H9 (cell line): ENCODE data around the gene SUMF1. TPM values are rescaled to one million over a fixed set of nuclear protein-coding genes. Genes with fewer than 3 reads are reported as not detected.

Experiments
- DNase-seq: peaks from one replicate; pipeline ENCODE4 v3.0.0-alpha.2; 2017
- H2AFZ ChIP-seq: one replicate; pipeline ENCODE4 v1.6.1; 2013; ENCODE audit warnings: mild to moderate bottlenecking, low read length, control low read depth, moderate library complexity
- H2AK5ac ChIP-seq: 2 replicates; pipeline ENCODE4 v1.6.1; 2013; ENCODE audit warnings: low read length, control low read depth, mixed read lengths; ENCODE audit not compliant: insufficient read length
- H2BK120ac ChIP-seq: one replicate; pipeline ENCODE4 v1.6.1; 2013; ENCODE audit warnings: low read depth, mild to moderate bottlenecking, low read length, control low read depth, inconsistent platforms; ENCODE audit not compliant: poor library complexity, severe bottlenecking
- H2BK12ac ChIP-seq: 2 replicates; pipeline ENCODE4 v1.6.1; 2013; ENCODE audit warnings: low read length, control low read depth, mixed read lengths, low read depth; ENCODE audit not compliant: insufficient read length
- H2BK15ac ChIP-seq: 2 replicates; pipeline ENCODE4 v1.6.1; 2013; ENCODE audit warnings: low read depth, low read length, control low read depth
- H2BK20ac ChIP-seq: one replicate; pipeline ENCODE4 v1.6.1; 2013; ENCODE audit warnings: low read depth, mild to moderate bottlenecking, low read length, control low read depth, inconsistent platforms; ENCODE audit not compliant: poor library complexity, severe bottlenecking
- H2BK5ac ChIP-seq: 2 replicates; pipeline ENCODE4 v1.6.1; 2013; ENCODE audit warnings: low read length, control low read depth, mixed read lengths; ENCODE audit not compliant: insufficient read length
- H3K14ac ChIP-seq: 2 replicates; pipeline ENCODE4 v1.6.1; 2013; ENCODE audit warnings: low read length, control low read depth; ENCODE audit not compliant: insufficient read depth
- H3K18ac ChIP-seq: 2 replicates; pipeline ENCODE4 v1.6.1; 2013; ENCODE audit warnings: low read depth, mild to moderate bottlenecking, mixed read lengths, low read length, control low read depth; ENCODE audit not compliant: insufficient read length
- H3K23ac ChIP-seq: 2 replicates; pipeline ENCODE4 v1.6.1; 2013; ENCODE audit warnings: low read length, control low read depth, mixed read lengths, low read depth; ENCODE audit not compliant: insufficient read length
- H3K23me2 ChIP-seq: 2 replicates; pipeline ENCODE4 v1.6.1; 2013; ENCODE audit warnings: low read depth, mild to moderate bottlenecking, mixed read lengths, low read length, control low read depth; ENCODE audit not compliant: insufficient read length, poor library complexity, severe bottlenecking
- H3K27ac ChIP-seq: 2 replicates; pipeline ENCODE4 v1.5.1; 2013; ENCODE audit warnings: low read length, control low read depth, mixed read lengths, low read depth; ENCODE audit not compliant: insufficient read length
- H3K27me3 ChIP-seq: 2 replicates; pipeline ENCODE4 v1.6.1; 2013; ENCODE audit warnings: low read length, control low read depth, inconsistent platforms; ENCODE audit not compliant: insufficient read depth
- H3K4ac ChIP-seq: 2 replicates; pipeline ENCODE4 v1.6.1; 2013; ENCODE audit warnings: low read depth, mild to moderate bottlenecking, control low read depth, inconsistent platforms, low read length, moderate library complexity
- H3K4me1 ChIP-seq: 2 replicates; pipeline ENCODE4 v1.6.1; 2013; ENCODE audit warnings: low read length, control low read depth, inconsistent platforms; ENCODE audit not compliant: insufficient read depth
- H3K4me2 ChIP-seq: 2 replicates; pipeline ENCODE4 v1.6.1; 2013; ENCODE audit warnings: low read length, control low read depth, mixed read lengths; ENCODE audit not compliant: insufficient read length, insufficient read depth
- H3K56ac ChIP-seq: 2 replicates; pipeline ENCODE4 v1.6.1; 2013; ENCODE audit warnings: low read depth, mild to moderate bottlenecking, mixed read lengths, low read length, control low read depth; ENCODE audit not compliant: insufficient read length
- H3K79me1 ChIP-seq: 2 replicates; pipeline ENCODE4 v1.6.1; 2013; ENCODE audit warnings: low read depth, mild to moderate bottlenecking, moderate library complexity, low read length, control low read depth, inconsistent platforms; ENCODE audit not compliant: insufficient read depth, poor library complexity, severe bottlenecking
- H3K79me2 ChIP-seq: 2 replicates; pipeline ENCODE4 v1.6.1; 2013; ENCODE audit warnings: low read length, control low read depth, inconsistent platforms; ENCODE audit not compliant: insufficient read depth
- H3K9ac ChIP-seq: 2 replicates; pipeline ENCODE4 v1.6.1; 2013; ENCODE audit warnings: low read length, control low read depth, mixed read lengths; ENCODE audit not compliant: insufficient read length; ENCODE audit errors: extremely low read depth
- H3K9me3 ChIP-seq: one replicate; pipeline ENCODE4 v1.6.1; 2013; ENCODE audit warnings: low read depth, low read length, inconsistent platforms; ENCODE audit not compliant: control insufficient read depth
- H3T11ph ChIP-seq: one replicate; pipeline ENCODE4 v1.6.1; 2013; ENCODE audit warnings: mild to moderate bottlenecking, low read length, control low read depth, inconsistent platforms
- H4K20me1 ChIP-seq: one replicate; pipeline ENCODE4 v1.6.1; 2013; ENCODE audit not compliant: control insufficient read depth, insufficient read length, insufficient read depth
- H4K5ac ChIP-seq: 2 replicates; pipeline ENCODE4 v1.6.1; 2013; ENCODE audit warnings: low read depth, mild to moderate bottlenecking, mixed read lengths, low read length, control low read depth; ENCODE audit not compliant: insufficient read length
- H4K8ac ChIP-seq: replicated peaks from 2 replicates; pipeline ENCODE4 v1.6.1; 2013; ENCODE audit warnings: low read length, control low read depth, mixed read lengths, low read depth; ENCODE audit not compliant: insufficient read length
- H4K91ac ChIP-seq: 2 replicates; pipeline ENCODE4 v1.6.1; 2013; ENCODE audit warnings: low read depth, mild to moderate bottlenecking, moderate library complexity, mixed read lengths, low read length, control low read depth; ENCODE audit not compliant: insufficient read length
- H3K27ac Mint-ChIP-seq, 3 experiments: 2 replicates in 2 of 3; 3 replicates in 1 of 3; pipeline ENCODE4 v1.8.0; 2020 to 2021; ENCODE audit warnings: mixed read lengths in 3 of 3, mild to moderate bottlenecking in 1 of 3, moderate library complexity in 1 of 3
- H3K27me3 Mint-ChIP-seq: 2 replicates; pipeline ENCODE4 v1.8.0; 2021; ENCODE audit warnings: low read depth, mild to moderate bottlenecking, moderate library complexity, mixed read lengths
- H3K36me3 Mint-ChIP-seq, 3 experiments: 2 replicates in 2 of 3; 3 replicates in 1 of 3; pipeline ENCODE4 v1.8.0; 2020 to 2021; ENCODE audit warnings: low read depth in 3 of 3, mixed read lengths in 3 of 3; ENCODE audit not compliant: insufficient read depth in 1 of 3
- H3K4me1 Mint-ChIP-seq, 2 experiments: 2 replicates each; pipeline ENCODE4 v1.8.0; 2020; ENCODE audit warnings: mixed read lengths in 2 of 2
- H3K4me3 Mint-ChIP-seq, 2 experiments: 2 replicates in 1 of 2; 3 replicates in 1 of 2; pipeline ENCODE4 v1.8.0; 2020 to 2021; ENCODE audit warnings: mild to moderate bottlenecking in 2 of 2, mixed read lengths in 2 of 2, moderate library complexity in 1 of 2
- H3K9me3 Mint-ChIP-seq, 2 experiments: 2 replicates in 1 of 2; 3 replicates in 1 of 2; pipeline ENCODE4 v1.8.0; 2020; ENCODE audit warnings: mild to moderate bottlenecking in 2 of 2, mixed read lengths in 2 of 2, moderate library complexity in 1 of 2
- WGBS: extraction: QIAGEN DNeasy Blood & Tissue Kit; methylation state at CpG from one replicate; pipeline ENCODE4 v1.1.7; 2013; ENCODE audit warnings: missing lambda C conversion rate, low lambda C conversion rate, mixed read lengths; ENCODE audit not compliant: insufficient read length; ENCODE audit errors: extremely low coverage; 5-methylcytosine and 5-hydroxymethylcytosine counted together
- total RNA-seq: library from RNA; stranded (reverse); gene quantifications from 2 replicates; pipeline ENCODE4 v1.2.1, GENCODE V29; 2021
- TF ChIP-seq, protein P1 (sequence below): fragments of 200-600 bp; sonication (generic); conservative IDR thresholded peaks from 3 replicates; pipeline ENCODE4 v1.8.0; 2021; ENCODE audit warnings: antibody characterized with exemption, mild to moderate bottlenecking

SUMF1 gene
- total RNA-seq, 1 experiment from 2014 or later = 9.5 TPM

DNA sequence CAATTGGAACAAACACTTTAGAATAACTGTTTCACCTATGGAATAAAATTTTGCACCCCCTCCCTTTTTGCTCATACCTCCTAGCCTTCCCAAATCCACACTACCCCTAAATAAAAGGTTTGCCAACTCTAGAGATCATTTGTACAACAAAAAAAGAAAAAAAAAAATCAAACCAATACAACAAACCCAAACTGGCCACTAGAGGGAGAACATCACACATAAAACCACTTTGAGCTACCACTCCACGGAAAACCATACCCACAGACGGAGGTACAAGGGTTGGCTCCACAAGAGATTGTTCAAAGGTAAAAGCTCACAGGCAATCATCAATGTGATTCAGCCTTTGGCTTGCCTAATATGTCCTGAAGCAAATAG lies 116.3 kb downstream of the SUMF1 start:
- H2AFZ ChIP-seq = no peak overlapping the region
- H3K27ac Mint-ChIP-seq = no peak overlapping the region
- no CpG with 5 or more reads among the region's 2 CpGs for WGBS

More for the DNA sequence above, 116.3 kb downstream of the SUMF1 start:
- no peaks in the 10 kb centered on the region for H4K20me1 ChIP-seq
- no peak overlapping the region for H3K23ac ChIP-seq
- Mint-ChIP-seq H3K4me1 (0 out of 4 replicates have a peak, but pooled peaks cover 0 to 3% of the 10 kb centered on the region in 2 experiments), H3K4me3 (no peak overlapping the region), H3K9me3 (peaks cover 5% of the 10 kb centered on the region in 2 experiments; a peak in 3 of 5 replicates), H3K36me3 (no peaks in the 10 kb centered on the region; a peak in 1 of 7 replicates), H3K27me3 (no peaks in the 10 kb centered on the region)
- H2BK20ac ChIP-seq = no peak overlapping the region
- no peak overlapping the region for H3K14ac ChIP-seq
- no peaks in the 10 kb centered on the region for H3K23me2 ChIP-seq
- no peaks in the 10 kb centered on the region for H3K9me3 ChIP-seq
- H3K79me1 ChIP-seq = no peaks in the 10 kb centered on the region
- no peaks in the 10 kb centered on the region for H3K27me3 ChIP-seq
- no peak overlapping the region for H2BK5ac ChIP-seq
- H3K27ac ChIP-seq = no peak overlapping the region
- no peak overlapping the region for H2BK15ac ChIP-seq
- H3T11ph ChIP-seq = no peak overlapping the region
- no peak overlapping the region for H2BK120ac ChIP-seq
- H2AK5ac ChIP-seq = no peak overlapping the region
- no peak overlapping the region for H4K8ac ChIP-seq
- no peak overlapping the region for H3K4ac ChIP-seq
- no peaks in the 10 kb centered on the region for H3K4me1 ChIP-seq
- no peak overlapping the region for H2BK12ac ChIP-seq
- no peak for DNase-seq
- H3K18ac ChIP-seq = no peak overlapping the region
- TF ChIP-seq, protein P1, sequence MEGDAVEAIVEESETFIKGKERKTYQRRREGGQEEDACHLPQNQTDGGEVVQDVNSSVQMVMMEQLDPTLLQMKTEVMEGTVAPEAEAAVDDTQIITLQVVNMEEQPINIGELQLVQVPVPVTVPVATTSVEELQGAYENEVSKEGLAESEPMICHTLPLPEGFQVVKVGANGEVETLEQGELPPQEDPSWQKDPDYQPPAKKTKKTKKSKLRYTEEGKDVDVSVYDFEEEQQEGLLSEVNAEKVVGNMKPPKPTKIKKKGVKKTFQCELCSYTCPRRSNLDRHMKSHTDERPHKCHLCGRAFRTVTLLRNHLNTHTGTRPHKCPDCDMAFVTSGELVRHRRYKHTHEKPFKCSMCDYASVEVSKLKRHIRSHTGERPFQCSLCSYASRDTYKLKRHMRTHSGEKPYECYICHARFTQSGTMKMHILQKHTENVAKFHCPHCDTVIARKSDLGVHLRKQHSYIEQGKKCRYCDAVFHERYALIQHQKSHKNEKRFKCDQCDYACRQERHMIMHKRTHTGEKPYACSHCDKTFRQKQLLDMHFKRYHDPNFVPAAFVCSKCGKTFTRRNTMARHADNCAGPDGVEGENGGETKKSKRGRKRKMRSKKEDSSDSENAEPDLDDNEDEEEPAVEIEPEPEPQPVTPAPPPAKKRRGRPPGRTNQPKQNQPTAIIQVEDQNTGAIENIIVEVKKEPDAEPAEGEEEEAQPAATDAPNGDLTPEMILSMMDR = peak; percentile 79
- H3K9ac ChIP-seq = no peak overlapping the region
- H3K79me2 ChIP-seq = no peaks in the 10 kb centered on the region
- H3K56ac ChIP-seq = no peak overlapping the region
- no peak overlapping the region for H4K91ac ChIP-seq
- H3K4me2 ChIP-seq = no peak overlapping the region
- no peak overlapping the region for H4K5ac ChIP-seq
